HuH-7 (cell line): Measurements from ENCODE around the gene EVA1C.
"Not testable (repeated sequence)": the region's sequence is repeated elsewhere in the genome, so short reads cannot be mapped to it uniquely, and the experiment has no call there.

Source experiments
- DNase-seq: peaks from one replicate; pipeline ENCODE4 v3.0.0; 2011; ENCODE audit warnings: low spot score

EVA1C gene

DNA sequence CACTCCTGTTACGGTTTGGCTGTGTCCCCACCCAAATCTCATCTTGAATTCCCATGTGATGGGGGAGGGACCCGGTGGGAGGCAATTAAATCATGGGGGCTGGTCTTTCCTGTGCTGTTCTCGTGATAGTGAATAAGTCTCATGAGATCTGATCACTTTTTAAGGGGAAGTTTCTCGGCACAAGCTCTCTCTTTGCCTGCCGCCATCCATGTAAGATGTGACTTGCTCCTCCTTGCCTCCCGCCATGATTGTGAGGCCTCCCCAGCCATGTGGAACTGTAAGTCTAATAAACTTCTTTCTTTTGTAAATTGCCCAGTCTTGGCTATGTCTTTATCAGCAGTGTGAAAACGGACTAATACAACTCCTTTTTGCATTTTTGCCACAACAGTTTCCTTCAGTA lies 118.3 kb downstream of the EVA1C start:
- DNase-seq: not testable (repeated sequence)

DNA sequence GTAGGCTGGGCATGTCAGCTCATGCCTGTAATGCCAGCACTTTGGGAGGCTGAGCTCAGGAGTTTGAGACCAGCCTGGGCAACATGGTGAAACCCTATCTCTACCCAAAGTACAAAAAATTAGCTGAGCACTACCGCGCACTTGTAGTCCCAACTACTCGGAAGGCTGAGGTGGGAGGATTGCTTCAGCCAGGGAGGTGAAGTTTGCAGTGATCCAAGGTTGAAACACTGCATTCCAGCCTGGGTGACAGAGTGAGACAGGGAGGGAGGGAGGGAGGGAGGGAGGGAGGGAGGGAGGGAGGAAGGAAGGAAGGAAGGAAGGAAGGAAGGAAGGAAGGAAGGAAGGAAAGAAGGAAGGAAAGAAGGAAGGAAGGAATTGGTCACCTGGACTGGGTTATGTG lies 119.1 kb downstream of the EVA1C start:
- not testable (repeated sequence) for DNase-seq

DNA sequence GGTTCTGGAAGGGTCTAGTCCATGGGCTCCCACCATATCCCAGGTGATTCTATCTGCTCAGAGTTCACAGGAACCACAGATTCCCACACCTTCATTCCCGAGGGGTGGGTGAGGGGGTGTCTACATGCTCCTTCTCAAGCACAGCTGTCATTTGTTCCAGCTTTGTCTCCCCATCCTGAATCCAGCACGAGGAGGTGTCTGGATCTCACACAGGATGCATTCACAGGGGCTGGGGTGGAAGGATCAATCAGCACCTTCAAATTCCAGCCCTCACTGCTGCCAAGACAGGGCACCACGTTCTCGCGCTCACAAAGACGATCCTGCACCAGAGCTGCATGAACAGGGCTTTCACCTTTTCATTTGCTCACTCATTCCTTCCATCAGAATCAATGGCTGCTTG lies 120.1 kb downstream of the EVA1C start:
- DNase-seq: no peak

DNA sequence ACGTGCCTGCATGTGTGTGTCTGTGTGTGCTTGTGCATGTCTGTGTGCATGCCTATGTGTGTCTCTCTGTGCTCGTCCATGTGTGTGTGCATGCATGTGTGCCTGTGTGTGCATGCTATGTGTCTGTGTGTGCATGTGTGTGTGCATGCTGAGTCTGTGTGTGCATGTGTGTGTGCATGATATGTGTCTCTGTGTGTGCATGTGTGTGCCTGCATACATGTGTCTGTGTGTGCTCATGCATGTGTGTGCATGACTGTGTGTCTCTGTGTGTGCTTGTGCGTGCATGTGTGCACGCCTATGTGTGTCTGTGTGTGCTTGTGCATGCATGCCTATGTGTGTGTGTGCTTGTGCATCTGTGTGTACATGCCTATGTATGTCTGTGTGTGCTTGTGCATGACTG lies 120.5 kb downstream of the EVA1C start:
- no peak for DNase-seq

DNA sequence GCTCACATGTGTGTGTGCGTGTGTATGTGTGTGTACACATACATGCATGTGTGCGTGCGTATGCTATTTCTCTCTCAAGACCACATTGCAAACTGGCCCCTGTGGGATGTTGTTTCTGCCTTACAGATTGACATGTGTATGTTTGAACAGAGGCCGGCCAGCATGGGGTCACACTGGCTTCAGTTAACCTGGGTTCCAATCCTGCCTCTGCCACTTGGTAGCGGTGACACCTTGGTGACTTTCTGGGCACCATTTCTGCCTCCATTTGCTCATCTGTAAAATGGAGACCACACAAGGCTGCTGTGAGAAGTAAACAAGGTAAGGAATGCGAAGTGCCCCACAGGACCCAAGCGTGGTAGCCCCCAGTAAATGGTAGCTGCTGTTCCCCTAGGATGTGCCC lies 121.1 kb downstream of the EVA1C start:
- no peak for DNase-seq

DNA sequence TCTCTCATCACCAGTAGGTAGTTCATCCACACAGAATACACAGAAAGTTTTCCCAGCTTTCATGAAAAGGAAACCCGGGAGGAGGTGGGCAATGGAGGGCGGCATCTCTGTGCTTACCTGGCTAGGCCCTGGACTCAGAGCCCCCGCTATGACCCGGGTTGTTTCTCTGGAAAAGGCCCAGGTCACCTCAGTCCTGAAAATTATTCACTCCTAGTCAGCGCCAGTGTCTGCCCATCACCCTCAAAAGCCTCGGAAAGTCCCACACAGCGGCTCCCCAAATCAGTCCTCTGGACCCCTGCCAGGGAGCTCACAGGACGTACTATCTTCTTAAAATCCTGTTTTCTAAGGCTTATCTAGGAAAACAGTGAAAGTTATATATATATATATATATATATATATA lies 121.6 kb downstream of the EVA1C start:
- DNase-seq: no peak

DNA sequence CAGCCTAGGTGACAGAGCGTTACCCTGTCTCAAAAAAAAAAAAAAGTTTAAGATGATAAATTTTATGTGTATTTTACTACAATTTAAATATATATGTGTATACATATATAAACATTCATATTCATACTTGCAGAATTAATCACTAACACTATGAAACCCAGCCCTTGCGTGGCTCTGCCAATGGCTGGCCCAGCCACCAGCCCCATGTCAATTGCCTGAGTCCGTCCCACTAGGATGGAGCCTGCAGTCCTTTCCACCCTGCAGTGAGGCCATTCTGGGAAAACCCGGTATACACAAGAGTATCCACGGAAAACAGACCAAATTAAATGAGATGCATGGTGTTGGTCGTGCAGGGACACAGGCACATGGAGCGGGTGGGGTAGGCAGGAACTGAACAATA lies 123.1 kb downstream of the EVA1C start:
- DNase-seq: no peak

DNA sequence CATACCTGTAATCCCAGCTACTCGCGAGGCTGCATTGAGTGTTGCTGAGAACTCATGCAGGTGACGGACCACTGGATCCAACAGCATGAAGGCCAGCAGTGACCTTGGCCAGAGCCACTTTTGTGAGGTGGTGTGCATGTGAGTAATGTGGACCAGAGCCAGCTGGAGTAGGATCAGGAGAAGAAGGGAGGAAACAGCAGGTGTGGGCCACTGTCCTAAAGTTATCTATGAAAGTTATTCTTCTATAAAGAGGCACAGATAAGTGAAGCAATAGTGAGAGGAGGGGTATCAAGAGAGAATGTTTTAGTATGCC lies 125.0 kb downstream of the EVA1C start:
- no peak for DNase-seq

DNA sequence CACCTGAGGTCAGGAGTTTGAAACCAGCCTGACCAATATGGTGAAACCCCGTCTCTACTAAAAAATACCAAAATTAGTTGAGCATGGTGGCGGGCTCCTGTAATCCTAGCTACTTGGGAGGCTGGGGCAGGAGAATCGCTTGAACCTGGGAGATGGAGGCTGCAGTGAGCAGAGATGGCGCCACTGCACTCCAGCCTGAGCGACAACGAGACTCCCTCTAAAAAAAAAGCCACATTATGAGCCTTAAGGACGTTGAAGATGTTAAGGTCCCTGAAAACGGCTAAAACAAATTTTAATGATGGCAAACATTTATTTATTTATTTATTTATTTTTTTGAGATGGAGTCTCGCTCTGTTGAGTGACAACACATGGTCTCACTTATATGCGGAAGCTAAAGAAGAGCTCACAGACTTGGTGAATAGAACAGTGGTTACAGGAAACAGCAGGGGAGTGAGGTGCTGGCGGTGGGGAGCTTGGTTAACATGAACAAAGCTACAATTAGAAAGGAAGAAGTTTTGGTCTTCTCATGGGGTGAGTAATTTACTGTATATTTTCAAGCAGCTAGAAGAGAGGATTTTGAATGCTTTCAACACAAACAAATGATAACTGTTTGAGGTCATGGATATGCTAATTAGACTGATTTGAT lies 125.8 kb downstream of the EVA1C start:
- no peak for DNase-seq

DNA sequence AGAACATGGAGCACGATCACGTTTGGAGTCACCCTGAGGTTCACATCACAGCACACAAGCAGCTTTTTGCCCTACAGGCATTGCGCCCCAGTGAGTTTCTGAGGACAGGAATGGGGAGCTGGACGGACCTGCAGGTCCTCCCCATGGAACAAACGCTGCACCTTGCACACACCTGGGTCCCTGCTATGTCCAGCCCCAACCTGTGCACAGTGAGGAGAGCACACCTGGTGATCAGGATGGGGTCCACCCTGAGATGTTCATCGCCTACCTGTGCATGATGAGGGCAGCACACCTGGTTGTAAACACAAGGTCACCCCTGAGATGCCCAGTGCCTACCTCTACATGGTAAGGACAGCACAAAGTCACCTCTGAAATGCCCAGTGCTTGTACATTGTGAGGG lies 126.9 kb downstream of the EVA1C start:
- no peak for DNase-seq

DNA sequence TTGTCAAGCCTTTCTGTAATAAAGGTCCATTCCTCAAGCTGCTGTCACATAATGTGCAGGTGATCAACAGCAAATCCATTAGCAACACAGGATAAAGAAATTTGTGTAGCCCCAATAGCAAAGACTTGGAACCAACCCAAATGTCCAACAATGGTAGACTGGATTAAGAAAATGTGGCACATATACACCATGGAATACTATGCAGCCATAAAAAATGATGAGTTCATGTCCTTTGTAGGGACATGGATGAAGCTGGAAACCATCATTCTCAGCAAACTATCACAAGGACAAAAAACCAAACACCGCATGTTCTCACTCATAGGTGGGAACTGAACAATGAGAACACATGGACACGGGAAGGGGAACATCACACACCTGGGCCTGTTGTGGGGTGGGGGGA lies 130.6 kb downstream of the EVA1C start:
- DNase-seq: not testable (repeated sequence)

DNA sequence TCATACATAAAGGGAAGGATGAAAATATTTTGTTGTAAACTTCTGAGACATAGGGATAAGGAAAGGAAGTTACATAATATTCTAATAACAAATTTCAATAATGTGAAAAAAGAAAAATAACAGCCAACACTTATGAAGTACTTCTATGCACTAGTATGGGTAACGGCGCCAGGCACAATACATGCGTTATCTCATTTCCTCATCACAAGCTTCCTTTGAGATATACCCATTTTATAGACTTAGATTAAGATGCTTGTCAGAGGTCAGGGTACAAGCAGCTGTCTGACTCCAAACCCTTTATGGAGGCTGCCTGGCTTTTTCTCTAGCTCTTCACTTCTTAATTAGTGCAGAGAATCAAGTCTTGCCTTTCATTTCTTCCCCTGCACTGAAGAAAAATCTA lies 131.5 kb downstream of the EVA1C start:
- DNase-seq: no peak

DNA sequence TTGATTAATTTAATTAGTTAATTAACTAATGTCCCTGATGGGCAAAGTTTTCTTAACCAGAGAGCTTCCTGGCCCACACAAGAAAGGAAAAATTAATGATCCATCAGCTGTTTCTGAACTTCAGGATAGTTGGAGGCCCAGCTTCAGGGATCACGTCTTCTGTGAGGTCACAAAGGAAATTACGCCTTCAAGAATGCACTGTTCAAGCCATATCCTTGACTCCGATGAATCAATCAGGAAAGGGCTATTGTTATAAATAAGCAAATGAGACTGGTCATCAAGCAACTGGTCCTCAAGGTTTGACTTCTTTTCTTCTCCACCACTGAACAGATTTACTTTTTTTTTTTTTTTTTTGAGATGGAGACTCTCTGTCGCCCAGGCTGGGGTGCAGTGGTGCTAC lies 132.2 kb downstream of the EVA1C start:
- no peak for DNase-seq

DNA sequence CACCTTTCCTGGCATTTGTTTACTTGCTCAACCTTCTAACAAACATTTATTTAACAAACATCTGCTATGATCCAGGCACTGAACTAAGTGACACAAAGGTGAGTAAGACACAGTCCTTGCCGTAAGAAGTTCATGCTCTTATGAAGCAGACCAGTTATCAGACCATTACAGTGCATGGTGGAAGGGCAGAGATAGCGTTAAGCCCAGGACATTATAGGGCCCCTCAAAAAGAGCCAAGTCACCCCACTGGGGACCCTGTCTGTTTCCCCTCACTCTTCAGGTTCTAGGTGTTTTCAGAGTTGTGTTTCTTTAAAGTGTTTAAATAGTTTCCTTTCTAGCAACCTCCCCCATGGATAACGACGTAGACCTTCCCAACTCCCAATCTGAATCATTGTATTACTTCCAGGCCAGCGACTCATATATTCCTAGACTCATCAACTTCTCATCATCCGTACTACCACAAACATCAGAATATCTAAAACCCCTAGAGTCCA lies 133.5 kb downstream of the EVA1C start:
- DNase-seq: no peak

DNA sequence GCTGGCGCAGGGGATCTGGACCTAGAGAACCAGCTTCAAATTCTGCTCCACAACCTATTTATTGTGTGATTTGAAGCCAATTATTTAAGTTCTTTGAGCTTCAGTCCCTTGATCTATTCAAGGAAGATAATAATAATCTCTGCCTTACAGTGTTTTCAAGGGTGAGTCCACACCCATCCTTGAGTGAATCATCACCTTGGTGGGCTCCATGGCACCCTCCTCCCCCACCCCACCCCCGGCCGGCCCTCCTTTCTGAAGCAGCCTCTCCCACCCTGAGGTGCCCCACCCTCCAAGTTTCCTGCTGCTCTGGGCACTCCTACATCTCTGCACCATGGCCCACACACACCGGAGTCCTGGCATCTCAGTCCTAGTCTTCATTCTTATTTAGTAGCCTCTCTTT lies 134.5 kb downstream of the EVA1C start:
- DNase-seq: no peak

DNA sequence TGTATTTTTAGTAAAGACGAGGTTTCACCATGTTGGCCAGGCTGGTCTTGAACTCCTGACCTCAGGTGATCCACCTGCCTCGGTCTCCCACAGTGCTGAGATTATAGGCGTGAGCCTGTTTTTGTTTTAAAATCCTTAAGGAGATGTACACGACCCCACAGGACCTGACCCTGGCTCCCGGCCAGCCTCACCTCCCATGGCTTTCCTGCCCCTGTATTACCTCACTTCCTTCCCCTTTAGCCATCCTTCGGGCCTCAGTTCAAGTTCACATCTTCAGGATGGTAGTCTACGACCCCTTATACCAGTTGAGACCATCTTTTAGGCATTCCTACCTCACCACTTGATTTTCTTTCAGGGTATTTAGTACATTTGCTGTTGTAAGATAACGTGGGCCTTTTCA lies 136.5 kb downstream of the EVA1C start:
- no peak for DNase-seq

DNA sequence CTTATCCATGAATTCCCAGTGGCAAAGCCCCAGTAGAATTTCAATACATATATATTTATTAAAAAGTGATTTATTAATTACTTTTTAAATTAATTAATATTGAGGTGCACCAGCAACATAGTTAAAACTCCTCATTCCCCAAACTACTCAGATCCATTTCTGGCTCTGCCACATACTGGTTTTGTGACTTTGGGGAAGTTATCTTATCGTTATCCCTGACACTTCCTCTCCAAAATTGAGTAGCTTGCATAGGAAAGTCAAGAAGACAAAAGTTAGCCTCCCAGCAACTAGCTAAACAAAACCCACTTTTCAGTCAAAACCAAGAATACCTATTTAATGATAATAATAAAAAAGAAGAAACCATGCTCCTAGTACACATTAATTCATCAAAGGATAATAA lies 136.9 kb downstream of the EVA1C start:
- DNase-seq: no peak

DNA sequence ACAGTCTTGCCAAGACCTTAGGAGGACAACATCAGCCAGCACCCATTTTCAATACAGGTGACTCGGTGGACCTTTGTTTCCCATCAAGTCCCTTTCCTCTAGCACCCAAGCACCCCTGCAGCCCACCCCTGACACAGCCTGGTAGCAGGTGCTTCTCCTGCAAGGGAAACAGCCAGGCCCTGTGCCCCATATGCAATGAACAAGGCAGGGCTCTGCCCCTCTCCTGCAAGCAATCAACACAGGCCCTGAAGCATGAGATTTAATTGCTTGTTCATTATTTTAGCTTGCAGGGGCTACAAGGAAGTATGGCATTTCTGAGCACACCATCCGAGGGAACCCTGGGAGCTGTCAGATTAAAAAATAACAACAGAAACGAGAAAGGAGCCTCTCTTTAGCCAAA lies 137.4 kb downstream of the EVA1C start:
- no peak for DNase-seq

DNA sequence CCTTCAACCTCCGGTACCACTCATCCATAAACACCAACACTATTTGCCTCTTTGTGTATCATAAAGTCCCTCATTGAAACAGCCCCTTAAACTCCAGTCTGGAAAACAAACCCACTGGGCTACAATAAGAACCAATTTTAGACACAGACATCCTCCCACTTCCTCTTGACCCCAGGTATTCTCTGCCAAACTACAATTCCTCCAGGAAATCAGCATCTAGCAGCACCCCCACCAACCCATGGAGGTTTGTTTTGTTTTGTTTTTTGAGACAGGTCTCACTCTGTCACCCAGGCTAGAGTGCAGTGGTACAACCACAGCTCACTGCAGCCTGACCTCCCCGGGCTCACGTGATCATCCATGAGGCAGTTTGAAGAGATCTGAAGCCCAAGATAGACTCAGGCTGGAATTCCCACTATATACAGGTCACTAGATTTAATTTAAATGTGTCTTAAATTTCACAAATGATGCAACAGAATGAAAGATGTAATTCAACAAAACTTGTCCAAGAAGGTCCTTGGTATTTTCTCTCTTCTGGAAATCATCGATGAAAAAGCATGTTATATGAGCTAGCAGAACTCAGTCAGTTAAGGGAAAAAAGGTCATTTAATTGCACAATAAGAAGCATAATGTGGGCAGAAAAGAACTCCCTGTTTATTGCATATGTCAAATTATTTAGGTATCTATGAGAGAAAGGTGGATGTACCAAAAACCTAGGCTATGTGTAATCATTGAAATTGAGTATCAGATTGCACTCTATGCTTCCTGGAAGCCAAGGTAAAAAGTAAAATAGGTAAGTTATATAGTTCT lies 142.5 kb downstream of the EVA1C start:
- DNase-seq: no peak

DNA sequence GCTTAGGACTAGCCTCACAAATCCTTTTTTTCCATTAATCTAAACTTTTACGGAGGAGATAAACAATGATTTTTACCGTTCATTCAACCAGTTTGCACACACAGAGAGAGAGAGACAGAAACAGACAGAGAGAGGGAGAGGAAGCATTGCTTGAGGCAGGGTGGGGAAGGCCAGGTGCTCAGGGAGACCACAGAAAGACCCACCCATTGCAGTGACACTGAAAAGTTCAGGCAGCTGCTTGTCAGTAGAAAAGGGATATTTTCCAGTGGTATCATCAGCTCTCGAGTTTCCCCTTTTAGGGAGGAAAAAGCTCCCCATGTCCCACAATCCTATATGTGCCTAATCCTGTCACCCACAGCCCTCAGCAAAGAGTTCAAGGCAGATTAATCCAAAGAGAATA lies 145.6 kb downstream of the EVA1C start:
- no peak for DNase-seq

DNA sequence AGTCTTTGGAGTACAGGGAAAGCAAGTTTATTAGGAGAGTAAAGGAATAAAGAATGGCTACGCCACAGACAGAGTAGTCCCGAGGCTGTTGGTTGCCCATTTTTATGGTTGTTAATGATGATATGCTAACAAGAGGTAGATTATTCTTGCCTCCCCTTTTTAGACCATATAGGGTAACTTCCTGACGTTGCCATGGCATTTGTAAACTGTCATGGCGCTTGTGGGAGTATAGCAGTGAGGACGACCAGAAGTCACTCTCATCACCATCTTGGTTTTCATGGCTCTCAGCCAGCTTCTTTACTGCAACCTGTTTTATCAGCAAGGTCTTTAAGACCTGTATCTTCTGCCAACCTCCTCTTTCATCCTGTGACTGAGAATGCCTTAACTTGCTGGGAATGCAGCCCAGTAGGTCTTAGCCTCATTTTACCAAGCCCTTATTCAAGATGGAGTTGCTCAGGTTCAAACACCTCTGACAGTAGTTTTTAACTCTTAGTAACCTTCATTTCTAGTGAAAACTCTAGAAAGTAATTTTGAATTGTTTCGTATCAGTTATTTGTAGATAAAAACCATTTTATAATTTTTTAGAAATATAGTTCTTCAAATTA lies 146.6 kb downstream of the EVA1C start:
- no peak for DNase-seq

DNA sequence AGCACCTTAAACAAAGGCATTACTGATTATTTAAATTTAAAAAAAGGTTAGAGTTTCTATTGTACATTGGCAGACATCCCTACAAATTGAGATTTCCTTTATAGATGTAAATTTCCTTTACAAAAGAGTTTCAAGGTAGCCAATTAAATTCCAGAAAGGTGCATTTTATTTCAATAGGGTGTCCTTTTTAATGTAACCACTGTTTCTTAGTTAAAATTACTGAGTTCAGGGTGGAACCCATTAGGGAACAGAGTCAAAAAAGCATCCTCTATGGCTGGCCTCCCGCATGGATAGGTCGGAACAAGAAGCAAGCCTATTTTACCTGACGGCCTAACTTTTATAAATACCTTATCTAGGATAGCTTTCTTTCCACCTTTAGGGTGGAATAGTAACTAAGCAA lies 148.4 kb downstream of the EVA1C start:
- no peak for DNase-seq

DNA sequence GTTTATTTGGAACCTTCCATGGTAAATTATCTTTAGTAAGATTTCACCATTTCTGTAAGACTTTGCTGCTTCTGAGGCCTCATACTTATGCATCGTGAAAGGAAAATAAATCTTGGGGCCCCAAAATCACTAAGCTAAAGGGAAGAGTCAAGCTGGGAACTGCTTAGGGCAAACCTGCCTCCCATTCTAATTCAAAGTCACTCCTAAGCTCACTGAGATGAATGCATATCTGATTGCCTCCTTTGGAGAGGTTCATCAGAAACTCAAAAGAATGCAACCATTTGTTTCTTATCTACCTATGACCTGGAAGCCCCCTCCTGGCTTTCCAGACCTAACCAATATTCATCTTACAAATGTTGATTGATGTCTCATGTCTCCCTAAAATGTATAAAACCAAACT lies 149.0 kb downstream of the EVA1C start:
- not testable (repeated sequence) for DNase-seq

DNA sequence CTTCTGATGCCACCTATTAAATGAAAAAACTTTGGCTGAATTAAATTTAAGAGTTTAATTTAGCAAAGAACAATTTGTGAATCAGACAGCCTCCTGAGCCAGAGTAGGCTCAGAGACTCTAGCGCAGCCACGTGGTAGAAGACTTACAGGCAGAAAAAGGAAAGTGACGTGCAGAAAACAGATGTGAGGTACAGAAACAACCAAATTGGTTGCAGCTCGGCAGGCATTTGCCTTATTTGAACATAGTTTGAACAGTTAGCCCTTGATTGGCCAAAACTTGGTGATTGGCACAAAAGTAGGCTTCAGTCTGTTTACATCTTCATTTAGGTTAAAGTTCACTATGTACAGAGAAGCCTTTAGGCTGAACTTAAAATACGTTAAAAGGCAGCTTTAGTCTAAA lies 149.9 kb downstream of the EVA1C start:
- no peak for DNase-seq
